ENCODE data around the gene SEC61B. TPM values are rescaled to one million over a fixed set of nuclear protein-coding genes. Genes with fewer than 3 reads are reported as not detected.

SEC61B gene
- total RNA-seq, 2 donors from 2014 or later = 96.2 to 121 TPM

- H3K4me1 Mint-ChIP-seq (ENCODE audit: low read depth) = peaks cover 7% of the 10 kb centered on the region
Measured at GRCh38 chr9:99199938-99200539, 22.0 kb upstream of the SEC61B start.

GRCh38 chr9:99201603-99202002, 20.5 kb upstream of the SEC61B start:
- H3K27ac Mint-ChIP-seq = no peak overlapping the region

More at GRCh38 chr9:99199938-99200539, 22.0 kb upstream of the SEC61B start:
- no peak for ATAC-seq (replicated peaks in 1 of 2)
- Mint-ChIP-seq H3K36me3 (ENCODE audit: insufficient read depth in 2 of 2) (no peaks in the 10 kb centered on the region), H3K27ac (no peak overlapping the region), H3K4me3 (no peak overlapping the region), H3K9me3 (peaks cover 0 to 2% of the 10 kb centered on the region in 2 donors), H3K27me3 (ENCODE audit: low read depth) (no peaks in the 10 kb centered on the region)
- no peak for DNase-seq

GRCh38 chr9:99210572-99210971, 11.5 kb upstream of the SEC61B start:
- ATAC-seq (replicated peaks in 1 of 2) (no peak), DNase-seq (no peak)
- Mint-ChIP-seq H3K36me3 (ENCODE audit: insufficient read depth in 2 of 2) (peaks cover 8 to 11% of the 10 kb centered on the region in 2 donors), H3K4me1 (ENCODE audit: low read depth) (no peaks in the 10 kb centered on the region), H3K4me3 (no peak overlapping the region), H3K27me3 (ENCODE audit: low read depth) (peaks cover 5% of the 10 kb centered on the region), H3K9me3 (peaks cover 2 to 8% of the 10 kb centered on the region in 2 donors), H3K27ac (no peak overlapping the region)

More at GRCh38 chr9:99201603-99202002, 20.5 kb upstream of the SEC61B start:
- no peak for ATAC-seq (replicated peaks in 1 of 2)
- Mint-ChIP-seq H3K4me3 (no peak overlapping the region), H3K36me3 (ENCODE audit: insufficient read depth in 2 of 2) (no peaks in the 10 kb centered on the region), H3K27me3 (ENCODE audit: low read depth) (no peaks in the 10 kb centered on the region), H3K9me3 (peaks cover under 1 to 4% of the 10 kb centered on the region in 2 donors), H3K4me1 (ENCODE audit: low read depth) (peaks cover 4% of the 10 kb centered on the region)
- DNase-seq = no peak

GRCh38 chr9:99211746-99212145, 10.3 kb upstream of the SEC61B start:
- no peaks in the 10 kb centered on the region for H3K4me1 Mint-ChIP-seq (ENCODE audit: low read depth)
- H3K27me3 Mint-ChIP-seq (ENCODE audit: low read depth) = peaks cover 5% of the 10 kb centered on the region
- peaks cover 8 to 11% of the 10 kb centered on the region in 2 donors for H3K36me3 Mint-ChIP-seq (ENCODE audit: insufficient read depth in 2 of 2)
- ATAC-seq (replicated peaks in 1 of 2) (no peak), DNase-seq (no peak)
- H3K4me3 Mint-ChIP-seq = no peak overlapping the region
- no peak overlapping the region for H3K27ac Mint-ChIP-seq
- H3K9me3 Mint-ChIP-seq = peaks cover 2 to 4% of the 10 kb centered on the region in 2 donors

GRCh38 chr9:99213197-99213596, 8.9 kb upstream of the SEC61B start:
- H3K4me1 Mint-ChIP-seq (ENCODE audit: low read depth) = peaks cover 11% of the 10 kb centered on the region
- DNase-seq = no peak
- no peak overlapping the region for H3K4me3 Mint-ChIP-seq
- peaks cover 8 to 22% of the 10 kb centered on the region in 2 donors for H3K36me3 Mint-ChIP-seq (ENCODE audit: insufficient read depth in 2 of 2)
- peaks cover 5% of the 10 kb centered on the region for H3K27me3 Mint-ChIP-seq (ENCODE audit: low read depth)
- peaks cover 2 to 3% of the 10 kb centered on the region in 2 donors for H3K9me3 Mint-ChIP-seq
- no peak for ATAC-seq (replicated peaks in 1 of 2)
- no peak overlapping the region for H3K27ac Mint-ChIP-seq

- no peak for ATAC-seq (replicated peaks in 1 of 2)
- Mint-ChIP-seq H3K36me3 (ENCODE audit: insufficient read depth in 2 of 2) (peaks cover 7 to 29% of the 10 kb centered on the region in 2 donors), H3K27ac (no peak overlapping the region), H3K9me3 (peaks cover 1 to 2% of the 10 kb centered on the region in 2 donors), H3K4me3 (no peak overlapping the region), H3K4me1 (ENCODE audit: low read depth) (peaks cover 35% of the 10 kb centered on the region), H3K27me3 (ENCODE audit: low read depth) (no peaks in the 10 kb centered on the region)
- no peak for DNase-seq
Measured at GRCh38 chr9:99216073-99216472, 6.0 kb upstream of the SEC61B start.

- Mint-ChIP-seq H3K4me3 (peak overlapping the region; percentile 85 to 97), H3K36me3 (ENCODE audit: insufficient read depth in 2 of 2) (peaks cover 17 to 30% of the 10 kb centered on the region in 2 donors), H3K9me3 (no peaks in the 10 kb centered on the region)
Measured at GRCh38 chr9:99220011-99220410, 2.1 kb upstream of the SEC61B start.

GRCh38 chr9:99221266-99221620, 839 bp upstream of the SEC61B start:
- DNase-seq (no peak), ATAC-seq (replicated peaks in 1 of 2) (no peak)
- Mint-ChIP-seq H3K9me3 (no peaks in the 10 kb centered on the region), H3K4me3 (peak overlapping the region; percentile 86 to 97), H3K27me3 (ENCODE audit: low read depth) (no peaks in the 10 kb centered on the region), H3K36me3 (ENCODE audit: insufficient read depth in 2 of 2) (peaks cover 13 to 30% of the 10 kb centered on the region in 2 donors), H3K4me1 (ENCODE audit: low read depth) (peaks cover 69% of the 10 kb centered on the region), H3K27ac (peak overlapping the region; percentile 89)

More at GRCh38 chr9:99220011-99220410, 2.1 kb upstream of the SEC61B start:
- Mint-ChIP-seq H3K4me1 (ENCODE audit: low read depth) (peaks cover 58% of the 10 kb centered on the region), H3K27me3 (ENCODE audit: low read depth) (no peaks in the 10 kb centered on the region), H3K27ac (peak overlapping the region; percentile 82)
- no peak for DNase-seq
- ATAC-seq (replicated peaks in 1 of 2) = no peak

- peak overlapping the region; percentile 100 for H3K27ac Mint-ChIP-seq
- no peaks in the 10 kb centered on the region for H3K9me3 Mint-ChIP-seq
- ATAC-seq (replicated peaks in 1 of 2) (peak in 1 of 2 donors; percentile 39), DNase-seq (no peak)
- H3K4me3 Mint-ChIP-seq = peak overlapping the region; percentile 86 to 97
- H3K4me1 Mint-ChIP-seq (ENCODE audit: low read depth) = peaks cover 70% of the 10 kb centered on the region
- no peaks in the 10 kb centered on the region for H3K27me3 Mint-ChIP-seq (ENCODE audit: low read depth)
- H3K36me3 Mint-ChIP-seq (ENCODE audit: insufficient read depth in 2 of 2) = peaks cover 13 to 23% of the 10 kb centered on the region in 2 donors
Measured at GRCh38 chr9:99222416-99223270, 561 bp downstream of the SEC61B start.

- peak overlapping the region; percentile 86 for H3K27ac Mint-ChIP-seq
- peaks cover 55% of the 10 kb centered on the region for H3K4me1 Mint-ChIP-seq (ENCODE audit: low read depth)
- ATAC-seq (replicated peaks in 1 of 2) (no peak), DNase-seq (no peak)
- H3K27me3 Mint-ChIP-seq (ENCODE audit: low read depth) = no peaks in the 10 kb centered on the region
- H3K36me3 Mint-ChIP-seq (ENCODE audit: insufficient read depth in 2 of 2) = peaks cover 16% of the 10 kb centered on the region in 2 donors
- no peaks in the 10 kb centered on the region for H3K9me3 Mint-ChIP-seq
- peak overlapping the region in 1 of 2 donors; percentile 86 for H3K4me3 Mint-ChIP-seq
Measured at GRCh38 chr9:99224445-99224844, 2.4 kb downstream of the SEC61B start.

GRCh38 chr9:99226054-99226453, 4.0 kb downstream of the SEC61B start:
- peaks cover 41% of the 10 kb centered on the region for H3K4me1 Mint-ChIP-seq (ENCODE audit: low read depth)
- no peak overlapping the region for H3K4me3 Mint-ChIP-seq
- H3K9me3 Mint-ChIP-seq = no peaks in the 10 kb centered on the region
- H3K27me3 Mint-ChIP-seq (ENCODE audit: low read depth) = no peaks in the 10 kb centered on the region
- DNase-seq (no peak), ATAC-seq (replicated peaks in 1 of 2) (no peak)
- peaks cover 17 to 24% of the 10 kb centered on the region in 2 donors for H3K36me3 Mint-ChIP-seq (ENCODE audit: insufficient read depth in 2 of 2)
- H3K27ac Mint-ChIP-seq = no peak overlapping the region

- no peaks in the 10 kb centered on the region for H3K27me3 Mint-ChIP-seq (ENCODE audit: low read depth)
- DNase-seq (no peak), ATAC-seq (replicated peaks in 1 of 2) (no peak)
- no peak overlapping the region for H3K4me3 Mint-ChIP-seq
- peaks cover 29% of the 10 kb centered on the region for H3K4me1 Mint-ChIP-seq (ENCODE audit: low read depth)
- H3K27ac Mint-ChIP-seq = no peak overlapping the region
- peaks cover 6 to 19% of the 10 kb centered on the region in 2 donors for H3K36me3 Mint-ChIP-seq (ENCODE audit: insufficient read depth in 2 of 2)
- no peaks in the 10 kb centered on the region for H3K9me3 Mint-ChIP-seq
Measured at GRCh38 chr9:99230206-99230605, 8.1 kb downstream of the SEC61B start.

- peak; percentile 48 to 62 for DNase-seq
- H3K36me3 Mint-ChIP-seq (ENCODE audit: insufficient read depth in 2 of 2) = peaks cover 6 to 16% of the 10 kb centered on the region in 2 donors
- peaks cover 30% of the 10 kb centered on the region for H3K4me1 Mint-ChIP-seq (ENCODE audit: low read depth)
Measured at GRCh38 chr9:99231711-99232110, 9.6 kb downstream of the SEC61B start.

More at GRCh38 chr9:99231711-99232110, 9.6 kb downstream of the SEC61B start:
- Mint-ChIP-seq H3K27me3 (ENCODE audit: low read depth) (no peaks in the 10 kb centered on the region), H3K9me3 (no peaks in the 10 kb centered on the region), H3K4me3 (no peak overlapping the region), H3K27ac (peak overlapping the region; percentile 67)
- peak; percentile 33 to 37 for ATAC-seq (replicated peaks in 1 of 2)
